HepG2 (cell line): ENCODE results near the gene CEMP1. TPM values are rescaled to one million over a fixed set of nuclear protein-coding genes. Genes with fewer than 3 reads are reported as not detected.

ENCODE experiments used
- ATF7 ChIP-seq, 2 experiments: fragments of 450-650 bp in 1 of 2; sonication (generic) in 1 of 2; formaldehyde crosslinking in 1 of 2; IDR thresholded peaks; 2 replicates each; pipeline versions ENCODE4 v1.4.0 to v1.6.1; 2016 to 2020; ENCODE audit warnings: antibody characterized with exemption in 1 of 2, mild to moderate bottlenecking in 1 of 2, missing genetic modification reagents in 1 of 2
- FOXA1 ChIP-seq, 2 experiments: fragments of 450-650 bp in 1 of 2; sonication (generic) in 1 of 2; formaldehyde crosslinking in 1 of 2; IDR thresholded peaks; 2 replicates each; pipeline versions ENCODE4 v1.4.0 to v1.6.1; 2016 to 2020; ENCODE audit warnings: missing genetic modification reagents in 1 of 2
- FOXK2 ChIP-seq: fragments of 450-650 bp; IDR thresholded peaks from 2 replicates; pipeline ENCODE4 v1.6.1; 2016
- KLF12 ChIP-seq: sonication (generic); formaldehyde crosslinking; IDR thresholded peaks from 2 replicates; pipeline ENCODE4 v1.4.0; 2020; ENCODE audit warnings: missing genetic modification reagents, borderline replicate concordance
- LCORL ChIP-seq, 2 experiments: fragments of 450-650 bp in 1 of 2; sonication (generic) in 1 of 2; formaldehyde crosslinking in 1 of 2; IDR thresholded peaks; 2 replicates each; pipeline versions ENCODE4 v1.5.0 to v1.6.1; 2017 to 2020; ENCODE audit warnings: antibody characterized with exemption in 1 of 2, missing genetic modification reagents in 1 of 2
- NFKBIZ ChIP-seq: IDR thresholded peaks from 2 replicates; pipeline ENCODE4 v1.6.1; 2018; ENCODE audit warnings: missing genetic modification reagents, missing compliant biosample characterization
- PITX1 ChIP-seq: sonication (generic); formaldehyde crosslinking; IDR thresholded peaks from 2 replicates; pipeline ENCODE4 v1.5.1; 2020; ENCODE audit warnings: mild to moderate bottlenecking, missing genetic modification reagents
- ZBTB25 ChIP-seq: IDR thresholded peaks from 2 replicates; pipeline ENCODE4 v1.6.1; 2018; ENCODE audit warnings: missing genetic modification reagents
- ZNF124 ChIP-seq: sonication (generic); formaldehyde crosslinking; IDR thresholded peaks from 2 replicates; pipeline ENCODE4 v1.4.0; 2020; ENCODE audit warnings: missing genetic modification reagents
- ZNF570 ChIP-seq: sonication (generic); formaldehyde crosslinking; IDR thresholded peaks from 2 replicates; pipeline ENCODE4 v1.4.0; 2020; ENCODE audit warnings: mild to moderate bottlenecking, missing genetic modification reagents, borderline replicate concordance
- ZNF644 ChIP-seq: IDR thresholded peaks from 2 replicates; pipeline ENCODE4 v1.6.1; 2016; ENCODE audit warnings: low read depth
- ZNF772 ChIP-seq: sonication (generic); formaldehyde crosslinking; IDR thresholded peaks from 2 replicates; pipeline ENCODE4 v1.5.0; 2020; ENCODE audit warnings: mild to moderate bottlenecking, missing genetic modification reagents
- polyA plus RNA-seq, 8 experiments: library from polyadenylated mRNA; depleted of rRNA in 3 of 8; stranded (reverse) in 7 of 8; unstranded in 1 of 8; fragments of >200 nt; fragmentation: Illumina TruSeq in 4 of 8; extraction: Trizol in 4 of 8; gene quantifications; 2 replicates each; pipeline versions ENCODE4 v1.2.1 to v1.2.3, GENCODE V29; 2011 to 2016; ENCODE audit warnings: low read depth in 4 of 8, missing spikeins in 1 of 8, mixed read lengths in 1 of 8; ENCODE audit not compliant: insufficient read depth in 1 of 8
- total RNA-seq, 5 experiments: library from RNA; depleted of rRNA; stranded (reverse); fragments of >200 nt; fragmentation: Illumina TruSeq; extraction: Trizol; gene quantifications; 2 replicates each; pipeline ENCODE4 v1.2.3, GENCODE V29; 2016; ENCODE audit warnings: low read depth in 1 of 5
- TF ChIP-seq, protein P1 (sequence below): sonication (generic); formaldehyde crosslinking; conservative IDR thresholded peaks from 2 replicates; pipeline ENCODE4 v1.4.0; 2020; ENCODE audit warnings: mild to moderate bottlenecking, missing genetic modification reagents, moderate library complexity
- TF ChIP-seq, protein P2 (sequence below): sonication (generic); formaldehyde crosslinking; IDR thresholded peaks from 2 replicates; pipeline ENCODE4 v1.4.0; 2020; ENCODE audit warnings: missing genetic modification reagents, borderline replicate concordance
- TF ChIP-seq, protein P3 (sequence below): sonication (generic); formaldehyde crosslinking; conservative IDR thresholded peaks from 2 replicates; pipeline ENCODE4 v1.4.0; 2020; ENCODE audit warnings: missing genetic modification reagents
- TF ChIP-seq, protein P4 (sequence below): sonication (generic); formaldehyde crosslinking; conservative IDR thresholded peaks from 2 replicates; pipeline ENCODE4 v1.4.0; 2020; ENCODE audit warnings: missing genetic modification reagents

CEMP1 gene
- total and polyA plus RNA-seq, 2 of the 13 experiments (the other 11 are each of a cell fraction or from before 2014, with no cell fraction given), result not detected

GRCh38 chr16:2484898-2485508, 46.2 kb downstream of the CEMP1 start (continued):
- TF ChIP-seq, protein P1, sequence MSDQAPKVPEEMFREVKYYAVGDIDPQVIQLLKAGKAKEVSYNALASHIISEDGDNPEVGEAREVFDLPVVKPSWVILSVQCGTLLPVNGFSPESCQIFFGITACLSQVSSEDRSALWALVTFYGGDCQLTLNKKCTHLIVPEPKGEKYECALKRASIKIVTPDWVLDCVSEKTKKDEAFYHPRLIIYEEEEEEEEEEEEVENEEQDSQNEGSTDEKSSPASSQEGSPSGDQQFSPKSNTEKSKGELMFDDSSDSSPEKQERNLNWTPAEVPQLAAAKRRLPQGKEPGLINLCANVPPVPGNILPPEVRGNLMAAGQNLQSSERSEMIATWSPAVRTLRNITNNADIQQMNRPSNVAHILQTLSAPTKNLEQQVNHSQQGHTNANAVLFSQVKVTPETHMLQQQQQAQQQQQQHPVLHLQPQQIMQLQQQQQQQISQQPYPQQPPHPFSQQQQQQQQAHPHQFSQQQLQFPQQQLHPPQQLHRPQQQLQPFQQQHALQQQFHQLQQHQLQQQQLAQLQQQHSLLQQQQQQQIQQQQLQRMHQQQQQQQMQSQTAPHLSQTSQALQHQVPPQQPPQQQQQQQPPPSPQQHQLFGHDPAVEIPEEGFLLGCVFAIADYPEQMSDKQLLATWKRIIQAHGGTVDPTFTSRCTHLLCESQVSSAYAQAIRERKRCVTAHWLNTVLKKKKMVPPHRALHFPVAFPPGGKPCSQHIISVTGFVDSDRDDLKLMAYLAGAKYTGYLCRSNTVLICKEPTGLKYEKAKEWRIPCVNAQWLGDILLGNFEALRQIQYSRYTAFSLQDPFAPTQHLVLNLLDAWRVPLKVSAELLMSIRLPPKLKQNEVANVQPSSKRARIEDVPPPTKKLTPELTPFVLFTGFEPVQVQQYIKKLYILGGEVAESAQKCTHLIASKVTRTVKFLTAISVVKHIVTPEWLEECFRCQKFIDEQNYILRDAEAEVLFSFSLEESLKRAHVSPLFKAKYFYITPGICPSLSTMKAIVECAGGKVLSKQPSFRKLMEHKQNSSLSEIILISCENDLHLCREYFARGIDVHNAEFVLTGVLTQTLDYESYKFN (CRISPR knock-in tag), result peak; percentile 92
- TF ChIP-seq ZNF570, result no peak
- peak; percentile 70; the same call in 1 of the 2 replicates for TF ChIP-seq NFKBIZ (CRISPR knock-in tag)
- peak; percentile 99 for TF ChIP-seq PITX1 (CRISPR knock-in tag)
- peak; percentile 16; the same call in 1 of the 2 replicates for TF ChIP-seq ZNF644 (CRISPR knock-in tag)
- TF ChIP-seq LCORL (IDR thresholded peaks at IDR 0.05), result no peak
- peak; percentile 89 for TF ChIP-seq LCORL (CRISPR knock-in tag; IDR thresholded peaks at IDR 0.05)
- TF ChIP-seq, protein P2, sequence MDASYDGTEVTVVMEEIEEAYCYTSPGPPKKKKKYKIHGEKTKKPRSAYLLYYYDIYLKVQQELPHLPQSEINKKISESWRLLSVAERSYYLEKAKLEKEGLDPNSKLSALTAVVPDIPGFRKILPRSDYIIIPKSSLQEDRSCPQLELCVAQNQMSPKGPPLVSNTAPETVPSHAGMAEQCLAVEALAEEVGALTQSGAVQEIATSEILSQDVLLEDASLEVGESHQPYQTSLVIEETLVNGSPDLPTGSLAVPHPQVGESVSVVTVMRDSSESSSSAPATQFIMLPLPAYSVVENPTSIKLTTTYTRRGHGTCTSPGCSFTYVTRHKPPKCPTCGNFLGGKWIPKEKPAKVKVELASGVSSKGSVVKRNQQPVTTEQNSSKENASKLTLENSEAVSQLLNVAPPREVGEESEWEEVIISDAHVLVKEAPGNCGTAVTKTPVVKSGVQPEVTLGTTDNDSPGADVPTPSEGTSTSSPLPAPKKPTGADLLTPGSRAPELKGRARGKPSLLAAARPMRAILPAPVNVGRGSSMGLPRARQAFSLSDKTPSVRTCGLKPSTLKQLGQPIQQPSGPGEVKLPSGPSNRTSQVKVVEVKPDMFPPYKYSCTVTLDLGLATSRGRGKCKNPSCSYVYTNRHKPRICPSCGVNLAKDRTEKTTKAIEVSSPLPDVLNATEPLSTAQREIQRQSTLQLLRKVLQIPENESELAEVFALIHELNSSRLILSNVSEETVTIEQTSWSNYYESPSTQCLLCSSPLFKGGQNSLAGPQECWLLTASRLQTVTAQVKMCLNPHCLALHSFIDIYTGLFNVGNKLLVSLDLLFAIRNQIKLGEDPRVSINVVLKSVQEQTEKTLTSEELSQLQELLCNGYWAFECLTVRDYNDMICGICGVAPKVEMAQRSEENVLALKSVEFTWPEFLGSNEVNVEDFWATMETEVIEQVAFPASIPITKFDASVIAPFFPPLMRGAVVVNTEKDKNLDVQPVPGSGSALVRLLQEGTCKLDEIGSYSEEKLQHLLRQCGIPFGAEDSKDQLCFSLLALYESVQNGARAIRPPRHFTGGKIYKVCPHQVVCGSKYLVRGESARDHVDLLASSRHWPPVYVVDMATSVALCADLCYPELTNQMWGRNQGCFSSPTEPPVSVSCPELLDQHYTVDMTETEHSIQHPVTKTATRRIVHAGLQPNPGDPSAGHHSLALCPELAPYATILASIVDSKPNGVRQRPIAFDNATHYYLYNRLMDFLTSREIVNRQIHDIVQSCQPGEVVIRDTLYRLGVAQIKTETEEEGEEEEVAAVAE (CRISPR knock-in tag), result no peak
- peak; percentile 87 for TF ChIP-seq ZNF772 (CRISPR knock-in tag)
- TF ChIP-seq, protein P3, sequence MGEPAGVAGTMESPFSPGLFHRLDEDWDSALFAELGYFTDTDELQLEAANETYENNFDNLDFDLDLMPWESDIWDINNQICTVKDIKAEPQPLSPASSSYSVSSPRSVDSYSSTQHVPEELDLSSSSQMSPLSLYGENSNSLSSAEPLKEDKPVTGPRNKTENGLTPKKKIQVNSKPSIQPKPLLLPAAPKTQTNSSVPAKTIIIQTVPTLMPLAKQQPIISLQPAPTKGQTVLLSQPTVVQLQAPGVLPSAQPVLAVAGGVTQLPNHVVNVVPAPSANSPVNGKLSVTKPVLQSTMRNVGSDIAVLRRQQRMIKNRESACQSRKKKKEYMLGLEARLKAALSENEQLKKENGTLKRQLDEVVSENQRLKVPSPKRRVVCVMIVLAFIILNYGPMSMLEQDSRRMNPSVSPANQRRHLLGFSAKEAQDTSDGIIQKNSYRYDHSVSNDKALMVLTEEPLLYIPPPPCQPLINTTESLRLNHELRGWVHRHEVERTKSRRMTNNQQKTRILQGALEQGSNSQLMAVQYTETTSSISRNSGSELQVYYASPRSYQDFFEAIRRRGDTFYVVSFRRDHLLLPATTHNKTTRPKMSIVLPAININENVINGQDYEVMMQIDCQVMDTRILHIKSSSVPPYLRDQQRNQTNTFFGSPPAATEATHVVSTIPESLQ (CRISPR knock-in tag), result 0 out of 2 replicates have a peak, but pooled peaks have one; percentile 45
- TF ChIP-seq ATF7 (IDR thresholded peaks at IDR 0.05), result no peak
- TF ChIP-seq ATF7 (CRISPR knock-in tag; IDR thresholded peaks at IDR 0.05), result peak; percentile 30; the same call in 1 of the 2 replicates
- peak; percentile 61; the same call in 1 of the 2 replicates for TF ChIP-seq KLF12 (CRISPR knock-in tag)
- TF ChIP-seq ZNF124 (CRISPR knock-in tag), result peak; percentile 78; the same call in 1 of the 2 replicates
- TF ChIP-seq, protein P4, sequence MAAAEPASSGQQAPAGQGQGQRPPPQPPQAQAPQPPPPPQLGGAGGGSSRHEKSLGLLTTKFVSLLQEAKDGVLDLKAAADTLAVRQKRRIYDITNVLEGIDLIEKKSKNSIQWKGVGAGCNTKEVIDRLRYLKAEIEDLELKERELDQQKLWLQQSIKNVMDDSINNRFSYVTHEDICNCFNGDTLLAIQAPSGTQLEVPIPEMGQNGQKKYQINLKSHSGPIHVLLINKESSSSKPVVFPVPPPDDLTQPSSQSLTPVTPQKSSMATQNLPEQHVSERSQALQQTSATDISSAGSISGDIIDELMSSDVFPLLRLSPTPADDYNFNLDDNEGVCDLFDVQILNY (CRISPR knock-in tag), result no peak
- peak; percentile 65 for TF ChIP-seq ZBTB25 (CRISPR knock-in tag)
- no peak for TF ChIP-seq FOXA1 (IDR thresholded peaks at IDR 0.05)
- peak; percentile 83 for TF ChIP-seq FOXA1 (CRISPR knock-in tag; IDR thresholded peaks at IDR 0.05)
- TF ChIP-seq FOXK2, result peak; percentile 79
